HG02642 (cell line): Measurements from ENCODE around the gene C14orf119.

Experiments
- ATAC-seq: cut with Tn5 transposase; IDR thresholded peaks from one replicate; pipeline ENCODE4 v1.9.1; 2021; ENCODE audit warnings: mild to moderate bottlenecking; ENCODE audit not compliant: unreplicated experiment, poor library complexity

C14orf119 gene

DNA sequence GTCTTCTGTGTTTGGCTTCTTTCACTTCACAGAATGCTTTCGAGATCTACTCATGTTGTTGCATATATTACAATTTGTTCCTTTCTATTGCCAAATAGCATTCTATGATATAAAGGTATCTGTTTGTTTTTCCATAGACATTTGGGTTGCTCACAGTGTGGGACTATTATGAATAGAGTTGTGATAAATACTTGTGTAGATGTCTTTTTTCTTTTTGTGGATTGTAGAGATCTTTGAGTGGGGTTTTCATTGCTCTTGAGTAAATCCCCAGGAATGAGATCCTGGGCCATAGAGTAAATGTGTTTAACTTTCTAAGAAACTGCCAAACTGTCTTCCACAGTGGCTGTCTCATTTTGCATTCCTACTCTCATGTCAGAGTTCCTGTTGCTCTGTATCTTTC is 48.6 kb downstream of the C14orf119 start:
- no peak for ATAC-seq

DNA sequence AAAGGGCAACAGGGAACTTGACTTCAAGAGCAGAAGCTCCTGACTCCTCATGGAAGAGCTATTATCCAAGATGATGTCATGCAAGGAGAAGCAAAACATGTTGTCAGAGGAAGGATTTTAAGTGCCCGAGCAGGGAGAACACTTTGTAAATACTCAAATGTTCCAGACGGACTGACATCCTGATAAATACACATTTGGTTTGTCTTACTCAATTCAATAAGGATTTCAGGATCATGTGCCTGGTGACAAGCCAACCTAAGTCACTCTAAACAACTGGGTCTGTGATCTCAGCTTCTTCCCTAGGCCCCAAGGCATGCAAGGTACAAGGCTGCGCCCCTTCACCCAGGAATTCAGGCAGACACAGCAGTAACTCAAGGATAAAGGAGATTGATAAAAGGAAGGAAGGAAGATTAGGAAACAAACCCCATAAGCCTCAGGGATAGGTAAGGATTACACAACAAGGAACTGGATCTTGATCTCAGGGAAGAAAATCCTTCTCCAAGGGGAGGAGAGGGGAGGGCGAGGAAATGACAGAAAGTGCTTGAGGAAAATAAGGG is 50.6 kb downstream of the C14orf119 start:
- ATAC-seq = no peak

DNA sequence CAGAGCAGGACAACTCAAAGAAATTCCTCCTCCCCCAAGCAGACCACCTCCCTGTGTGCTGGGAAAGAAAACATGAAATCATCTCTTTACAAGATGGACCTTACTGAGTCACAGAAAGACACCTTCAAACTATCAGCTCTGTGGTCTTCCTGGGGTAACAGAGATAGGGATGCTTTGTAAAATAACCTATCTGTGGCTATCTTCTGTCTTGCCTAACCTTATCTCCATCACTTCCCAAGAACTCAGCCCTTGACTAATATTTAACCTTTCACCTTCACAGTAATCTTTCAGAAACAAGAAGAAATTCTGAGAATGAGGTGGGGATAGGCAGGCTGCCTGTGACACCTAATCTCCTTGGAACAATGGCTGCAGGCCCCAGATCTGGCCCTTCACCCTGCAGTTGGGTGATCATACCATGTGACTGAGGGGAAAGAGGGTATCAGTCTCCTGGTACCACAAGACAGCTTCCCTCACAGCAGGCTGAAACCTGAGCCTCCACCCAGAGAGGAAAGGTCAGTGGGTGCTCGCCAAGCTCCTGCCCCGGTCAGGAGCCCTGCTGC is 51.1 kb downstream of the C14orf119 start:
- ATAC-seq = no peak

DNA sequence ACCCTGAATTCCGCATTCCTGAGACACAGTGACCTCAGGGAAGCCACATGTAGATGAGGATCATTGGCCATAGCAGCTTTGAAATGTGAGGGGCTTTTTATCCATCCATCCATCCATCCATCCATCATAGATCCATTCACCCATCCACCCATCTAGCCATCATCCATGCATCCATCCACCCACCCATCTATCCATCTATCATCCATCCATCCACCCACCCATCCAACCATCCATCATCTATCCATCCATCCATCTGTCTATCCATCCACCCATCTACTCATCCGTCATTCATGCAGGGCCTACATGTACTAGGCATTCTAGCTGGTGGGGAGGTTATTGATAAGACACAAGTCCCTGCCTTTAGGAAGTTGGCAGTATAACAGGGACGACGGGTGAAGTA is 51.7 kb downstream of the C14orf119 start:
- ATAC-seq = no peak

DNA sequence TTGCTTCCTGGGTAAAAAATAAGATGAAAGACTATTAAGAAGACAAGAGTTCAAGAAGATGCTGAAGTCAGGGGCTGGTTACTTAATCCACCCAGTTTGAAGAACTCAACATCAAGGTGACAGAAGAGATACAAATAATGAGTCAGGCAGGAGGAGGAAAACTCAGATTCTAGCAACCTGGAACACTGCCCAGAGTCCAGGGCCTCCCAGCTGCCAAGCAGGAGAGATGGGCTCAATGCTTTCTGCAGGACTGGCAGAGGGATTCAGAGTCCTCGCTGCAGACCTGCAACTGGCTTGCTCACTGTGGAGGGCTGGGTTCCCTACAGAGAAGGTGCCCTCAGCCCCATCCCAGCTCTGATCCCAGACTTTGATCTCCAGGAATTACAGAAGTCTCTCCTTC is 52.4 kb downstream of the C14orf119 start:
- ATAC-seq = no peak

DNA sequence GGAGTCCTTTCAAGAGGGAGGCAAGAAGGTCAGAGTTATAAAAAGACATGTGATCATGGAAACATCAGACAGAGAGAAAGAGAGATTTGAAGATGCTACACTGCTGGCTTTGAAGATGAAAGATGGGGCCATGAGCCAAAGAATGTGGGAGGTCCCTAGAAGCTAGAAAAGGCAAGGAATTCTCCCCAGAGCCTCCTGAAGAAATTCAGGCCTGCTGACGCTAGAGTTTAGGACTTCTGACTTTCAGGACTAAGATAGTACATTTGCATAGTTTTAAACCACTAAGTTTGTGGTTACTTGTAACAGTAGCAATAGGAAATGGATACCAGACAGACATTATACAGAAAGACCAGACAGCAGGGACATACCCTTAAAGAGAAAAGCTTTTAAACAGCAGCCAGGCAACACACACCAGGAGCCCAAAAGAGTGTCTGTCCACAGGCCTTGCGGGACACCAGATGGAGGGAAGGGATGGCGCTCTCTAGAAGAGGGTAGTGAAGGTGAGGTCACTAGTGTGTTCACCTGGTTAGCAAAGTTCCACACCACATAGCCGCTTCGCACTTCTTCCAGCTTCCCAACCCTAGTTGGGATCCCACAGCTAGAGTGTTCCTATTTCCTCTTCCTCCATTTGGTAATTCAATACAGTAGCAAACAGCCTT is 53.4 kb downstream of the C14orf119 start:
- no peak for ATAC-seq

DNA sequence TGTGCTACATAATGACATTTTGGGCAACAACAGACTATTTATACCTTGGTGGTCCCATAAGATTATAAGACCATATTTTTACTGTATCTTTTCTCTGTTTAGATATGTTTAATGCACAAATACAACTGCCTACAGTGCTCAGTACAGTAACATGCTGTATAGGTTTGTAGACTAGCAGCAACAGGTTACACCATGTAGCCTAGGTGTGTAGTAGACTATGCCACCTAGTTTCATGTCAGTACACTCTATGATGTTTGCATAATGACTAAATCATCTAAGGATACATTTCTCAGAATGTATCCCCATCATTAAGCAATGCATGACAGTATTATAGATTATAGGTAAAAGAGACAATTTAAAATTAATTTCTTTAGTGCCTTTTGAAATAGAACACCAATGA is 54.4 kb downstream of the C14orf119 start:
- ATAC-seq = no peak
